Measurements from ENCODE around the gene CH25H.
A peak's percentile ranks its signal among the peaks of the same experiment; 100 is the strongest.

CH25H gene

DNA sequence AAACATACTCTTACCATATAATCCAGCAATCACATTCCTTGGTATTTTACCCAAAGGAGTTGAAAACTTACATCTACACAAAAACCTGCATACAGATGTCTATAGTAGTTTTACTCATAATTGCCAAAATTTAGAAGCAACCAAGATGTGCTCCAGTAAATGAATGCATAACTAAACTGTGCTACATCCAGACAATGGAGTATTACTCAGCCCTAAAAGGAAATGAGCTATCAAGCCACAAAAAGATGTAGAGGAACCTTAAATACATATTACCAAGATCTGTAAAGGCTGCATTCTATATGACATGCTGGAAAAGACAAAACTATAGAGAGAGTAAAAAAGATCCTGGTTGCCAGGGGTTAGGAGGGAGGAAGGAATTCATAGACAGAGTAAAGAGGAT is 21.8 kb upstream of the CH25H start:
- DNase-seq (ENCODE audit: low read depth, low spot score), result no peak
- no peak overlapping the region for H3K4me3 ChIP-seq (ENCODE audit: low read depth, low read length)
- in situ Hi-C loops (cut with HindIII; ENCODE audit: low sequenced_read_pairs), result no loop called here
- TF ChIP-seq, protein P1, sequence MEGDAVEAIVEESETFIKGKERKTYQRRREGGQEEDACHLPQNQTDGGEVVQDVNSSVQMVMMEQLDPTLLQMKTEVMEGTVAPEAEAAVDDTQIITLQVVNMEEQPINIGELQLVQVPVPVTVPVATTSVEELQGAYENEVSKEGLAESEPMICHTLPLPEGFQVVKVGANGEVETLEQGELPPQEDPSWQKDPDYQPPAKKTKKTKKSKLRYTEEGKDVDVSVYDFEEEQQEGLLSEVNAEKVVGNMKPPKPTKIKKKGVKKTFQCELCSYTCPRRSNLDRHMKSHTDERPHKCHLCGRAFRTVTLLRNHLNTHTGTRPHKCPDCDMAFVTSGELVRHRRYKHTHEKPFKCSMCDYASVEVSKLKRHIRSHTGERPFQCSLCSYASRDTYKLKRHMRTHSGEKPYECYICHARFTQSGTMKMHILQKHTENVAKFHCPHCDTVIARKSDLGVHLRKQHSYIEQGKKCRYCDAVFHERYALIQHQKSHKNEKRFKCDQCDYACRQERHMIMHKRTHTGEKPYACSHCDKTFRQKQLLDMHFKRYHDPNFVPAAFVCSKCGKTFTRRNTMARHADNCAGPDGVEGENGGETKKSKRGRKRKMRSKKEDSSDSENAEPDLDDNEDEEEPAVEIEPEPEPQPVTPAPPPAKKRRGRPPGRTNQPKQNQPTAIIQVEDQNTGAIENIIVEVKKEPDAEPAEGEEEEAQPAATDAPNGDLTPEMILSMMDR (IDR thresholded peaks at IDR 0.05; ENCODE audit: low read depth, low read length), result no peak

DNA sequence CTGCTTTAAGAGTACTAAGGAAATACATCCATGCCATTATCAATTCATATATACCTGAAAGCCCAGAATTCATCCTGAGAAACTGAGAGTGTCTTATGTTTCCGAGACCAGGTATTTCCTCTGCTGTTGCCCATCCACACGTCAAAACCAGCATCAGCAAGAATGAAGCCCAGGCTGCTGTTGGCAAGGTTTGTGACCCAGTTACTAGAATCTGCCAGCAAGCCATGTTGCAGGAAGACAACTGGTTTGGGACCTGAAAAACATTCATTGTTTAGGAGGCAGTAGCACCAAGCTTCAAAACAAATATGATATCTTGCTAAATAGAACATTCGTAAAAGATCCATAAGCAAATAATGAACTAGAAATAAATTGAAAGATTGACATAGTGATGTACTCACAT is 21.0 kb upstream of the CH25H start:
- DNase-seq (ENCODE audit: low read depth, low spot score), result no peak
- TF ChIP-seq, protein P1 (IDR thresholded peaks at IDR 0.05; ENCODE audit: low read depth, low read length), result no peak
- no peak overlapping the region for H3K4me3 ChIP-seq (ENCODE audit: low read depth, low read length)
- in situ Hi-C loops (cut with HindIII; ENCODE audit: low sequenced_read_pairs), result no loop called here

DNA sequence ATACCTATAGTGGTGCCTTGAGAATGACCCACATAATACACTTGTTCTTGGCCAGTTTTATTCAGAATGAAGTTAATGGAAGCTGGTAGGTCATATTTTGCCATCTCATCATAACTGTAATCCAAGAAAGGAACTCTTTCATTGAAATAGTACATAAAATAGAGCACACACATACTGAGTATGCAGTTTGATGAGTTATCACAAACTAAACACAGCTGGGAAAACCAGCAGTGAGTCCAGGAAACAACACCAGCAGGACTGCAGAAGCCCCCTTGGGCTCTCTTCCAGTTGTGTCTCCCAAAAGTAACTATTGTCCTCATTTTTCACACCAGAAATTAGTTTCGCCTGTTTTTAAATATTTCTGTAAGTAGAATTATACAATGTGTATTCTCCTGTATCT is 19.8 kb upstream of the CH25H start:
- TF ChIP-seq, protein P1 (IDR thresholded peaks at IDR 0.05; ENCODE audit: low read depth, low read length), result no peak
- no peak overlapping the region for H3K4me3 ChIP-seq (ENCODE audit: low read depth, low read length)
- DNase-seq (ENCODE audit: low read depth, low spot score), result no peak
- in situ Hi-C loops (cut with HindIII; ENCODE audit: low sequenced_read_pairs), result no loop called here

DNA sequence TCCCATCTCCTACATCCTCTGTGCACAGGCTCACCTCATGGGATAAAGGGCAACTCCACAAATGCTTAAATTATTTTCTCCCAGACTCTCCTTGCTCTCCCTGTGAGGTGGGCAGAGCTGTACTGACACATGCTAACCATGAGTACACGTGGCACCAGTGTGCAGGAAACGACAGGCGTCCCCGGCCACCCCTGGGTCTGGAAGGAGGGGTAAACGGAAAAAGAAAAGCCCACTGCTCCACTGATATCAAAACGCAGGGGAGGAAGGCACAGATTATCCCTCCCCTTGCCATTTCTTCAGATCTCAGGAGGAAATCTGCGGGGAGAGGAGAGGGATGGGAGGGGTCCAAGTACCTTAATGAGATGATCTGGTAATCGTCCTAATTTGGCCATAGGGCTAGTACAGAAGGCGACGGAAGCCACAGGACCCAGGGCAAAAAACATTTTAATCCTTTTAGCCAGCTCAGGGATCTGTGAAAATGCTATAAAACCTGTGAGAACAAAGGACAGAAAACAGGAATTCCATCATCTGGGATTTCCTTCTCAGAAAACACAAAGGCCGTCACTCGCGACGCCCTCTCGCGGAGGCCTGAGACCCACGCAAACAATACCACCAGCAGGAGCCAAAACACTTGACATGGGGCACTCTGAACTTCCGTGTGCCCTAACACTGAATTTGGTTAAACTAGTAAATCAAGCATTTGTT is 17.8 kb upstream of the CH25H start:
- no peak overlapping the region for H3K4me3 ChIP-seq (ENCODE audit: low read depth, low read length)
- TF ChIP-seq, protein P1 (IDR thresholded peaks at IDR 0.05; ENCODE audit: low read depth, low read length), result peak; percentile 41
- no peak for DNase-seq (ENCODE audit: low read depth, low spot score)
- in situ Hi-C loops (cut with HindIII; ENCODE audit: low sequenced_read_pairs), result no loop called here

DNA sequence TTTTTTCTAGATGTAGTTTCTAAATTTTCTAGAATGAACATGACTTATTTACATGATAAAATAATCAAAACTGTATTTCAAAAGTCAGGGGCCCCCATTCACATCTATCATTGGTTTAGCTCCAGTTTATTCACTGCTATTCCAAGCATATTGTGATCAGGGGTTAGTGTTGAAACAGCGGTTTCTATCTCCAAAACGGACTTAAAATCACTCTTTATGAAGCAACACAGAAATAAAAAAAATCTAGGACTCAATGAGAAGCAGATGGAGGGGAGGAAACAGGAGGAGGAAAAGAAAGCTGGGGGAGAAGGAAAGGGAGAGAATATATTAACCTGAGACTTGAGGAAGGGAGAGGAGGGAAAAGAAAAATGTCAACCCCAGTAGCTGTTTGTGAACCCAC is 14.8 kb upstream of the CH25H start:
- TF ChIP-seq, protein P1 (IDR thresholded peaks at IDR 0.05; ENCODE audit: low read depth, low read length), result no peak
- in situ Hi-C loops (cut with HindIII; ENCODE audit: low sequenced_read_pairs), result no loop called here
- H3K4me3 ChIP-seq (ENCODE audit: low read depth, low read length), result no peak overlapping the region
- no peak for DNase-seq (ENCODE audit: low read depth, low spot score)

DNA sequence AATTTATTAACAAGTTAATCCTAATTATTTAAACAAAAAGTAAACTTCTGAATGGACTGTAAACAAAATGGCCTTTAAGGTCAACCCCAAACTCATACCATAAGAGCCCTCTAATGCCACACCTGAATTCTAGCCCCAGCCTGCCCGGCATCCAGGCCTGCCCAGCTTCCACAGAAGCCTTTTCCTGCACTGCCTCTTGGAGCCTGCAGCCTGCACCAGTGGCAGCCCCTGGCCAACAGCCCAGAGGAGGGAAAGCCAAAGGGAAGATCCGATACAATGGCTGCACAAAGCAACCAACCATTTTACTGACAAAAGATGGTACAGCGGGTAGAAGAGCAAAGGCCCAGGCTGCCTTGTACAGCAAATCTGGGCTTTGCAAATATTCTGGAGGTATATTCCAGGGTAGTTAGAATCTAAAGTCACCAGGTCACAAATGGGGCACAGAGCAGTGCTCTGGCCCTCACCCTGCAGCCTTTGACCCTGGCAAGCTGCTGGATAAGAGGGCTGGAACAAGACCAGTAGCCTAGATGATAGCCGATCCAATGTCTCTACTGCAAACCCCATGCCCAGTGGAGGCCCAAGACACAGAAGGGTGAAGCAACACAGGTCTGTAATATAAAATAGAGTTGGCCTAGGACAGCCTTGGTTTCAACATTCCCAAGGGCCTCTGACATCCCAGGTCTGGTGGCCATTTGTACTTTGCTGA is 12.5 kb upstream of the CH25H start:
- in situ Hi-C loops (cut with HindIII; ENCODE audit: low sequenced_read_pairs), result no loop called here
- H3K4me3 ChIP-seq (ENCODE audit: low read depth, low read length), result no peak overlapping the region
- DNase-seq (ENCODE audit: low read depth, low spot score), result no peak
- TF ChIP-seq, protein P1 (IDR thresholded peaks at IDR 0.05; ENCODE audit: low read depth, low read length), result no peak

Data from astrocyte of the spinal cord (primary cell).